H1 (cell line): ENCODE results near the gene HDLBP. TPM values are rescaled to one million over a fixed set of nuclear protein-coding genes. Genes with fewer than 3 reads are reported as not detected.

Source experiments
- BCL11A ChIP-seq, 2 experiments: IDR thresholded peaks; one replicate each; pipeline ENCODE4 v1.6.1; 2011; ENCODE audit warnings: low read depth in 2 of 2, low read length in 2 of 2, mild to moderate bottlenecking in 2 of 2
- SP1 ChIP-seq: IDR thresholded peaks from 2 replicates; pipeline ENCODE4 v1.6.1; 2011; ENCODE audit warnings: low read depth, low read length
- TBP ChIP-seq: IDR thresholded peaks from 2 replicates; pipeline ENCODE4 v1.6.1; 2011; ENCODE audit warnings: low read depth, low read length, improper control_type of control experiment
- TEAD4 ChIP-seq: IDR thresholded peaks from 2 replicates; pipeline ENCODE4 v1.6.1; 2012; ENCODE audit warnings: low read depth, low read length, inconsistent platforms, mixed read lengths
- ZNF274 ChIP-seq: IDR thresholded peaks from 2 replicates; pipeline ENCODE4 v1.7.0; 2012; ENCODE audit warnings: low read length, borderline replicate concordance; ENCODE audit errors: extremely low read depth
- polyA plus RNA-seq, 7 experiments: library from polyadenylated mRNA; depleted of rRNA in 3 of 7; stranded (reverse) in 5 of 7; unstranded in 2 of 7; fragments of >200 nt in 5 of 7; fragments of 200-250 nt in 2 of 7; gene quantifications; 1 replicate in 5 of 7; 2 replicates in 1 of 7; 4 replicates in 1 of 7; pipeline versions ENCODE4 v1.2.1 to v1.2.3, GENCODE V29; 2011 to 2013; ENCODE audit warnings: missing spikeins in 2 of 7, mixed read lengths in 2 of 7
- total RNA-seq: library from RNA; stranded (reverse); fragmentation: NEBNext Ultra II Directional; extraction: Animal tissue kit (Norgen Biotek cat#: 25700); gene quantifications from 2 replicates; pipeline ENCODE4 v1.2.1, GENCODE V29; 2021

HDLBP gene
- total and polyA plus RNA-seq, 2 of the 8 experiments (the other 6 are each of a cell fraction or from before 2014, with no cell fraction given): 185 to 360 TPM

DNA sequence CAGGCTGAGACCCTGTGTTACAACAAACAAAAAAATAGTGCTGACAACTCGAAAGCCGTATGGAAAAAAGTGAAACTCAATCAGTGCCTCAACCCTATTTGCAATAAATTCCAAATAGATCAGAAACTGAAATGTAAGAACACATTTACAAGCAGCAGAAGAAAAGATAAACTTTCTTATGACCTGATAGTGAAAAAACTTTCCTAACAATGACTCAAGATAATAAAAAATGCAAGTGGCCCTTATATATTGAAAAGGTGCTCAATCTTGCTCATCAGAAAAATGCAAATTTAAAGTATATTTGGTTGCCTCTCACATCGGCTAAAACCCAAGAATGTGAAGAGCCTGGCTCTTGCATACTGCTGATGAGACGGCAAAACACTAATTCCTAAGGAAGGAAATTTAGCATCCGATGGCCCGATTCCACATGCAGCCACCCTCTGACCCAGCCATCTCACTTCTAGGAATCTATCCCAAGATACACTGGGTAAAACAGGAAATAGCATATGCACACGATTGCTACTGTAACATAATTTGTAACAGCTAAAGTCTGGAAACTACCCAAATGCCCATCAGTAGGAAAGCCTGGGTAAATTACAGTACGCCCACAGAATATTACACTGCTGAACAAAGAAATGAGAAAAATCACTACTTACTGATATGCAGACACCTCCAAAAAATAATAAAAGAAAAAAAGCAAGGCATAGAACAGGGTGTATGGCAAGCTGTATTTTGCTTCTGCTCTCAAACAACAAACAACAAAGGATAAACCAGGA lies 56.8 kb downstream of the HDLBP start (continued):
- TF ChIP-seq BCL11A (IDR thresholded peaks at IDR 0.05; ENCODE audit: low read depth in 2 of 2, low read length in 2 of 2): no peak
- no peak for TF ChIP-seq SP1
- TF ChIP-seq ZNF274: no peak
- TF ChIP-seq TEAD4: no peak
- no peak for TF ChIP-seq TBP
